ENCODE measurements around the gene PLEKHM3.

The PLEKHM3 gene

GRCh38 chr2:207970147-207970825, 55.0 kb downstream of the PLEKHM3 start:
- Histone ChIP-seq H3K9me2 (replicated peaks; ENCODE audit: insufficient read depth, low read length) (no peaks in the 10 kb centered on the region), H3K27me3 (ENCODE audit: low read length) (no peaks in the 10 kb centered on the region), H3K4me2 (ENCODE audit: low read depth, low read length, poor library complexity, severe bottlenecking) (no peak overlapping the region), H2AFZ (ENCODE audit: low read depth, low read length, severe bottlenecking) (no peak overlapping the region), H3K79me2 (ENCODE audit: insufficient read depth, low read length) (no peaks in the 10 kb centered on the region), H3K36me3 (ENCODE audit: low read length) (no peaks in the 10 kb centered on the region), H3K27ac (ENCODE audit: low read depth, low read length) (no peak overlapping the region), H3K9me3 (ENCODE audit: insufficient read depth, low read length) (no peaks in the 10 kb centered on the region), H3K4me3 (ENCODE audit: insufficient read depth, low read length, poor library complexity, severe bottlenecking) (no peak overlapping the region), H3F3A (ENCODE audit: insufficient read depth) (no peaks in the 10 kb centered on the region), H4K20me1 (ENCODE audit: low read depth, low read length) (no peaks in the 10 kb centered on the region), H3K9ac (ENCODE audit: low read length) (no peak overlapping the region)
- TF ChIP-seq EZH2phosphoT487 (conservative IDR thresholded peaks at IDR 0.05; ENCODE audit: low read length): no peak
- no peak for TF ChIP-seq CTCF (IDR thresholded peaks at IDR 0.05; ENCODE audit: insufficient read depth, low read length, poor library complexity, severe bottlenecking)

- Histone ChIP-seq H3K9ac (ENCODE audit: low read length) (no peak overlapping the region), H3F3A (ENCODE audit: insufficient read depth) (no peaks in the 10 kb centered on the region), H3K27me3 (ENCODE audit: low read length) (no peaks in the 10 kb centered on the region), H3K4me2 (ENCODE audit: low read depth, low read length, poor library complexity, severe bottlenecking) (no peak overlapping the region), H3K27ac (ENCODE audit: low read depth, low read length) (no peak overlapping the region), H3K36me3 (ENCODE audit: low read length) (no peaks in the 10 kb centered on the region), H2AFZ (ENCODE audit: low read depth, low read length, severe bottlenecking) (no peak overlapping the region), H3K4me3 (ENCODE audit: insufficient read depth, low read length, poor library complexity, severe bottlenecking) (no peak overlapping the region), H4K20me1 (ENCODE audit: low read depth, low read length) (no peaks in the 10 kb centered on the region), H3K9me2 (replicated peaks; ENCODE audit: insufficient read depth, low read length) (no peaks in the 10 kb centered on the region), H3K9me3 (ENCODE audit: insufficient read depth, low read length) (no peaks in the 10 kb centered on the region), H3K79me2 (ENCODE audit: insufficient read depth, low read length) (no peaks in the 10 kb centered on the region)
- TF ChIP-seq CTCF (IDR thresholded peaks at IDR 0.05; ENCODE audit: insufficient read depth, low read length, poor library complexity, severe bottlenecking) (no peak), EZH2phosphoT487 (conservative IDR thresholded peaks at IDR 0.05; ENCODE audit: low read length) (no peak)
These were observed 56.1 kb downstream of the PLEKHM3 start for GRCh38 chr2:207969249-207969648.

DNA sequence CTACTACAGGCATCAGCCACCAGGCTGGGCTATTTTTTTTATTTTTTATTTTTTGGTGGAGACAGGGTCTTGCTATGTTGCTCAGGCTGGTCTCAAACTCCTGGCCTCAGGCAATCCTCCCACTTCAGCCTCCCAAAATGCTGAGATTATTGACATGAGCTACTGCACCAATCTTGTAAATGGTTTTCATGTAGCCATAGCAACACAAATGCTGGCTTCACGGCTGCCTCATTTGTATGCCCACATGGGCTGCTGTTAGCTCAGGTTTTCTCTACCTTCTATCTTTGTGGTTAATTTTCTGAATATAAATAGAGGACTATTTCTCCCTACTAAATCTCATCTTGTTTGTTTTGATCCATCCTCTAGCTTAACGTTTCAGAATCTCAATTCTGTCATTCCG, 58.2 kb downstream of the PLEKHM3 start:
- H2AFZ ChIP-seq (ENCODE audit: low read depth, low read length, severe bottlenecking): no peak overlapping the region
- no peaks in the 10 kb centered on the region for H3K79me2 ChIP-seq (ENCODE audit: insufficient read depth, low read length)
- H3K9me3 ChIP-seq (ENCODE audit: insufficient read depth, low read length): no peaks in the 10 kb centered on the region
- TF ChIP-seq EZH2phosphoT487 (conservative IDR thresholded peaks at IDR 0.05; ENCODE audit: low read length): no peak
- no peak for TF ChIP-seq CTCF (IDR thresholded peaks at IDR 0.05; ENCODE audit: insufficient read depth, low read length, poor library complexity, severe bottlenecking)
- no peaks in the 10 kb centered on the region for H3F3A ChIP-seq (ENCODE audit: insufficient read depth)
- H3K9ac ChIP-seq (ENCODE audit: low read length): no peak overlapping the region
- H3K27me3 ChIP-seq (ENCODE audit: low read length): no peaks in the 10 kb centered on the region
- H3K9me2 ChIP-seq (replicated peaks; ENCODE audit: insufficient read depth, low read length): no peaks in the 10 kb centered on the region
- H4K20me1 ChIP-seq (ENCODE audit: low read depth, low read length): no peaks in the 10 kb centered on the region
- no peak overlapping the region for H3K27ac ChIP-seq (ENCODE audit: low read depth, low read length)
- H3K4me3 ChIP-seq (ENCODE audit: insufficient read depth, low read length, poor library complexity, severe bottlenecking): no peak overlapping the region
- H3K36me3 ChIP-seq (ENCODE audit: low read length): no peaks in the 10 kb centered on the region
- no peak overlapping the region for H3K4me2 ChIP-seq (ENCODE audit: low read depth, low read length, poor library complexity, severe bottlenecking)
